ENCODE measurements around the gene FRMD4B. TPM values are rescaled to one million over a fixed set of nuclear protein-coding genes. Genes with fewer than 3 reads are reported as not detected.

FRMD4B gene
- total RNA-seq: 10 to 100 TPM; 34.9 to 70.0 (median 38.5) TPM

DNA sequence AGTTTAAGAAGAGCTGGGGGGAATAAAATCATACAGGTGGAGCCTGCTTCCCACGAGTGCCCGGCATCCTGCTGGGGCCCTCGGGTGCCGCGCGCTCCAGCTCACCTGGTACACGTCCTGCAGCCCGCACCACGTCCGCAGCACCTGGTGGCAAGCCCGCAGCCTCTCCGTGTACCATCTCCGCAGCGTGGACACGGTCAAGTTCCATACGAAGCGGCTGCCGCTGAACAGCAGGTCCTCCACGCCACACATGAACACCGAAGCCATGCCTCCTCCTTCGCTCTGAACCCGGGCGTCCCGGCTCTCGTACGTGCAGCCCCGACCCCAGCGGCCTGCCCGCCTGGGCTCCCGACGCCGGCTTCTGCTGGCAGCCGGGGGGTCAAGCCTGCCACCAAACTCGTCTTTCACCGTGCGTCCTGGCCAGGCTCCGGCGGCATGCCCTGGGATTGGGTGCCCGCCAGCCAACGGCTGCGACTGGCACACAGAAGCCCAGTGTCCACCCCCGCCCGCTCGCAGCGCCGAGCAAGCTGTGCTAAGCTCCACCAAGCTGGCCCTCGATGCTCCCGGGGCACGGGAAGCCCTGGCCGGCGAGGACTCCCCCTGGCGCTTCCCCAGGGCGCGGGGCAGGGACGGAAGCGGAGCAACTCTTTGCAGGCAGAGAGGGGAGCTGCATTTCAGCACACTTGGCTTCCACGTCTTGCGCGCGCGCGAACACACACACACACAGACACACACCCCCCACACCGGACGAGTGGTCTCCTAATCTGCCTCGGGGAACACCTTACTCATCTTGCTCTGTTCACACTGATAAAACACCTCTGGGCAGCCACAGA, at the start of gene FRMD4B:
FRMD4B (minus strand) TSS at position 366 of the 833 bp plus-strand sequence; CDS start at position 267, 99 bp downstream.
- TF ChIP-seq, protein P1, sequence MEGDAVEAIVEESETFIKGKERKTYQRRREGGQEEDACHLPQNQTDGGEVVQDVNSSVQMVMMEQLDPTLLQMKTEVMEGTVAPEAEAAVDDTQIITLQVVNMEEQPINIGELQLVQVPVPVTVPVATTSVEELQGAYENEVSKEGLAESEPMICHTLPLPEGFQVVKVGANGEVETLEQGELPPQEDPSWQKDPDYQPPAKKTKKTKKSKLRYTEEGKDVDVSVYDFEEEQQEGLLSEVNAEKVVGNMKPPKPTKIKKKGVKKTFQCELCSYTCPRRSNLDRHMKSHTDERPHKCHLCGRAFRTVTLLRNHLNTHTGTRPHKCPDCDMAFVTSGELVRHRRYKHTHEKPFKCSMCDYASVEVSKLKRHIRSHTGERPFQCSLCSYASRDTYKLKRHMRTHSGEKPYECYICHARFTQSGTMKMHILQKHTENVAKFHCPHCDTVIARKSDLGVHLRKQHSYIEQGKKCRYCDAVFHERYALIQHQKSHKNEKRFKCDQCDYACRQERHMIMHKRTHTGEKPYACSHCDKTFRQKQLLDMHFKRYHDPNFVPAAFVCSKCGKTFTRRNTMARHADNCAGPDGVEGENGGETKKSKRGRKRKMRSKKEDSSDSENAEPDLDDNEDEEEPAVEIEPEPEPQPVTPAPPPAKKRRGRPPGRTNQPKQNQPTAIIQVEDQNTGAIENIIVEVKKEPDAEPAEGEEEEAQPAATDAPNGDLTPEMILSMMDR (IDR thresholded peaks at IDR 0.05; ENCODE audit: low read depth): no peak

DNA sequence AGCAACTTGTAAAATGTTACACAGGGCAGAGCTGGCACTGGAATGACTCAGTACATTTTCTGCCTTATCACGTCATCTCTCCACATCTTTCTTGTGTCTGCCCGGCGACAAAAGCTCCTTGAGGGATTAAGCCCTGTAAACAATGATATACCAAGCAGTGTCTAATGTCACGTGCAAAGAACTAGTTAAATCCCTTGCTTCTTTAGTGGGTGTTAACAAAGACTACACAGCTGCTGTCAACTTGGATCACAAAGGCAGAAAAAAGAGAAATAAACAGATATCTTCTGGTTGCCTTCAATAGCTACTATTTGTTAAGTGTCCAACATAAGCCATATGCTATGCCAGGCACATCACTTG, 48.1 kb upstream of the FRMD4B start:
- TF ChIP-seq, protein P1 (IDR thresholded peaks at IDR 0.05; ENCODE audit: low read depth): no peak

DNA sequence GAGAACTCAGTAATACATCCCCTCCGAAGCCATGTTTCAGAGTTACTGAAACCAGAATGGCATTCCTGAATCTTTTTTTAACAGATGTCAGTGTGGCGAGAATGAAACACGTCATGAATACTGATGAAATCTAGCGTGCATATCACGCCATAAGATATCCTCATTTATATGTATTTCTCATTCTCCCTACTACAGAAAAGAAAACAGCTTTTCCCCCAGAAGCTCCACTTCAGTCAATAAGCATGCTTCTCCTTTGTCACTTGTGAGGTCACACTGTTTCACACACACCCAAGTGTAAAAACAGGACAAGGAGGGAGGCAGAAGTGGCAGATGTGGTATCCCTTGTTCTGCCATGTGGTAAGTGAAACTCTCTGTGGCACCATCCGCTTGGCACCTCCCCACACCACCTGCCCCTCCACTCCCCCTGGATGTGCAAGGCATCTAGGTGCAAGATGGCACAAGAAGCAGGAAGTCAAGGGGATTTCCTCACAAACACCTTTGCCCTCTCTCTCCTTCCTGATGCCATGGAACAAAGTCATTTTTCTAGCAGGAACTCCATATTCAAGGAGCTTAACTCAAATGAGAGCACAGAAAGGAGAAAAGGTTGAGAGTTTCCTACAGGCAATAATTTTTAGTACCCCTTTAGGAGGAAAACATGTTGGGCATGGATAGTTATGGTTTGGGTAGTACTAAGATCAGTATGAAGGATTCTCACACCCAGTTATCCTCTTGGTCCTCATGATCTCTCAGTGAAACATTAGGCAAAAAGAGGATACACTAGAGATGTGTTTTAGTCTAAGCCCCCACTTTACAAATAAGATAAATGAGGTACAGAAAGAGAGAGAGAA, 47.5 kb upstream of the FRMD4B start:
- TF ChIP-seq, protein P1 (IDR thresholded peaks at IDR 0.05; ENCODE audit: low read depth): no peak

DNA sequence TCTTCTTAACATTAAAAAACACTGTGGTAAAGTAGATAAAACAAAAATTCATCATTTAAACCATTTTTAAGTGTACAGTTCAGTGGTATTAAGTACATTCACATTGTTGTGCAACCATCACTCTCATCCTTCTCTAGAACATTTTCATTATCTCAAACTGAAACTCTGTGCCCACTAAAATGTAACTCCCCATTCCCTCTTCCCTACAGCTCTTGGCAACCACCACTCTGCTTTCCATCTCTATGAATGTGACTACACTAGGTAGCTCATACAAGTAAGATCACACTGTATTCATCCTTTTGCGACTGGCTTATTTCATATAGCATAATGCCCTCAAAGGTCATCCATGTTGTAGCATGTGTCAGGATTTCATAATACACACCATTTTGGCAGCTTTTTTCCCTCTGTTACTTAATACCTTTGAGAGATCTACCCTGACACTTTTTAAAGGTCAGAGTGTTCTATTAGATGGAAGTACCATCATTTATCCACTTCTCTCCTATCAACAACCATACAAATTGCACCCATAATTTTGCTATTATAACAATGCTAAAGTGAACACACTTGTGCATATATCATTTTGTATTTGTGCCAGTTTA, 42.9 kb upstream of the FRMD4B start:
- TF ChIP-seq, protein P1 (IDR thresholded peaks at IDR 0.05; ENCODE audit: low read depth): no peak

DNA sequence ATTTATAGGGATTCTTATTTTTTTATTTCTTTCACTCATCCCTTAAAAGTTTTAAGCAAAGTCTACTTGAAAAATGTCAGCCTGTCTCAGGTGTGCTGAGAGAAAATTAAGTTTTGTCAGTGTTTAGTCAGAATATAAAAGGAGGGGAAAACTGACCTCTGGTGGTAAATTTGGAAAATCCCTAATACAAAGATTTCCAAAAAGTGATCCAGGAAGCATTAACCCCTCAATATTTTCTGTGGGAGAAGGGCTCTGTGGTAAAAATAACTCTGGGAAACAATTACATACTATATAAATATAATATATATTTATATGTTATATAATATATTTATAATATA, 41.0 kb upstream of the FRMD4B start:
- TF ChIP-seq, protein P1 (IDR thresholded peaks at IDR 0.05; ENCODE audit: low read depth): no peak

DNA sequence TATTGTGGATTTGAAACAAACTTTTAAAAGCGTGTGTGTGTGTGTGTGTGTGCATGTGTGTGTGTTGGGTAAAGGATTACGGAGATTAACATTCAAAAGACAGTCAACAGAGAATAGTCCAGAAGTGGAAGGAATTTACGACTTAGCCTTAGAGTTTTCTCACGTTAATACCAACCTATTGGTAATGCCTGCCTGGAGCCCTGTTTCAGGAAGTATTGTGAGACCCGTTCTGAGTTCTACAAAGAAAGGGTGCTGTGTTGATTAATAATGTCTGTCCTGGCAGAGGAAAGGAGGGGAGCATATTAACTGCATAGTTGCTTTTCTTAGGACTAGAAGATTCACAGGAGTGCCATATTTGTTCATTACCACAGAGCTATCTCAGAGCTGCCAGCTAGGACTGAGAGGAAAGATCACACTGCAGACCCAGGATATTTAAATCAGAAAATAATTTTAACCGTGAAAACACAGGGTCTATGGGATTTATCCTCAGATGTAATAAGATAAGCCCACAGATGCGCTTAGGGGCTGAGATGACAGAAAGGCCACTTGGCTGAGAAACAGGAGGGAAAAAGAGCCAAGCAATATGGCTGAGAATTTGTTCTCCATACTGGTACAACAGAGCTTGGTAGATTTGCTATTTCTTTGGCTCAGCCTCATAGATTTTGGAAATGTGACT, 40.5 kb upstream of the FRMD4B start:
- TF ChIP-seq, protein P1 (IDR thresholded peaks at IDR 0.05; ENCODE audit: low read depth): no peak

All from subcutaneous adipose tissue (tissue), 4 donors.